ENCODE measurements around the gene SLC39A9.

- TF ChIP-seq POLR2A (IDR thresholded peaks at IDR 0.05) (no peak), CTCF (IDR thresholded peaks at IDR 0.05) (no peak)
Measured at GRCh38 chr14:69500096-69500495, 101.6 kb downstream of the SLC39A9 start.
